ENCODE data around the gene FOXC2.

- TF ChIP-seq POLR2AphosphoS5 (IDR thresholded peaks at IDR 0.05; ENCODE audit: low read depth, low read length) (no peak), SIN3A (IDR thresholded peaks at IDR 0.05; ENCODE audit: borderline replicate concordance, insufficient read depth, low read length) (no peak), TAF1 (IDR thresholded peaks at IDR 0.05; ENCODE audit: borderline replicate concordance, insufficient read depth, low read length) (no peak)
- TF ChIP-seq, protein P1, sequence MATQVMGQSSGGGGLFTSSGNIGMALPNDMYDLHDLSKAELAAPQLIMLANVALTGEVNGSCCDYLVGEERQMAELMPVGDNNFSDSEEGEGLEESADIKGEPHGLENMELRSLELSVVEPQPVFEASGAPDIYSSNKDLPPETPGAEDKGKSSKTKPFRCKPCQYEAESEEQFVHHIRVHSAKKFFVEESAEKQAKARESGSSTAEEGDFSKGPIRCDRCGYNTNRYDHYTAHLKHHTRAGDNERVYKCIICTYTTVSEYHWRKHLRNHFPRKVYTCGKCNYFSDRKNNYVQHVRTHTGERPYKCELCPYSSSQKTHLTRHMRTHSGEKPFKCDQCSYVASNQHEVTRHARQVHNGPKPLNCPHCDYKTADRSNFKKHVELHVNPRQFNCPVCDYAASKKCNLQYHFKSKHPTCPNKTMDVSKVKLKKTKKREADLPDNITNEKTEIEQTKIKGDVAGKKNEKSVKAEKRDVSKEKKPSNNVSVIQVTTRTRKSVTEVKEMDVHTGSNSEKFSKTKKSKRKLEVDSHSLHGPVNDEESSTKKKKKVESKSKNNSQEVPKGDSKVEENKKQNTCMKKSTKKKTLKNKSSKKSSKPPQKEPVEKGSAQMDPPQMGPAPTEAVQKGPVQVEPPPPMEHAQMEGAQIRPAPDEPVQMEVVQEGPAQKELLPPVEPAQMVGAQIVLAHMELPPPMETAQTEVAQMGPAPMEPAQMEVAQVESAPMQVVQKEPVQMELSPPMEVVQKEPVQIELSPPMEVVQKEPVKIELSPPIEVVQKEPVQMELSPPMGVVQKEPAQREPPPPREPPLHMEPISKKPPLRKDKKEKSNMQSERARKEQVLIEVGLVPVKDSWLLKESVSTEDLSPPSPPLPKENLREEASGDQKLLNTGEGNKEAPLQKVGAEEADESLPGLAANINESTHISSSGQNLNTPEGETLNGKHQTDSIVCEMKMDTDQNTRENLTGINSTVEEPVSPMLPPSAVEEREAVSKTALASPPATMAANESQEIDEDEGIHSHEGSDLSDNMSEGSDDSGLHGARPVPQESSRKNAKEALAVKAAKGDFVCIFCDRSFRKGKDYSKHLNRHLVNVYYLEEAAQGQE (IDR thresholded peaks at IDR 0.05; ENCODE audit: insufficient read depth in 1 of 2, low read depth in 2 of 2, low read length in 2 of 2): no peak
Observed at GRCh38 chr16:86594721-86595120, 28.1 kb downstream of the FOXC2 start.

All from PFSK-1 (cell line).